ENCODE measurements around the gene FREY1. TPM values are rescaled to one million over a fixed set of nuclear protein-coding genes. Genes with fewer than 3 reads are reported as not detected.

FREY1 gene
- total RNA-seq, 1 donor from 2014 or later = 0.78 TPM

GRCh38 chr11:45942381-45942780 is 35.3 kb upstream of the FREY1 start:
- TF ChIP-seq CTCF (IDR thresholded peaks at IDR 0.05; ENCODE audit: partially characterized antibody, unreplicated experiment) = no peak
- Mint-ChIP-seq H3K9me3 (ENCODE audit: unreplicated experiment) (peaks cover 2% of the 10 kb centered on the region), H3K27me3 (ENCODE audit: unreplicated experiment) (peaks cover 4% of the 10 kb centered on the region), H3K27ac (ENCODE audit: unreplicated experiment) (no peak overlapping the region), H3K36me3 (ENCODE audit: unreplicated experiment) (peaks cover 4% of the 10 kb centered on the region), H3K4me3 (ENCODE audit: unreplicated experiment) (no peak overlapping the region), H3K4me1 (ENCODE audit: low read depth, unreplicated experiment) (peaks cover 4% of the 10 kb centered on the region)
- DNase-seq = no peak

- H3K9me3 Mint-ChIP-seq (ENCODE audit: unreplicated experiment) = peaks cover 2% of the 10 kb centered on the region
- H3K27me3 Mint-ChIP-seq (ENCODE audit: unreplicated experiment) = peaks cover 4% of the 10 kb centered on the region
- DNase-seq = no peak
- peaks cover 4% of the 10 kb centered on the region for H3K36me3 Mint-ChIP-seq (ENCODE audit: unreplicated experiment)
- no peak for TF ChIP-seq CTCF (IDR thresholded peaks at IDR 0.05; ENCODE audit: partially characterized antibody, unreplicated experiment)
- H3K4me3 Mint-ChIP-seq (ENCODE audit: unreplicated experiment) = no peak overlapping the region
- H3K27ac Mint-ChIP-seq (ENCODE audit: unreplicated experiment) = no peak overlapping the region
- peaks cover 4% of the 10 kb centered on the region for H3K4me1 Mint-ChIP-seq (ENCODE audit: low read depth, unreplicated experiment)
Observed at GRCh38 chr11:45941285-45941684, 34.2 kb upstream of the FREY1 start.

- Mint-ChIP-seq H3K36me3 (ENCODE audit: unreplicated experiment) (no peaks in the 10 kb centered on the region), H3K27me3 (ENCODE audit: unreplicated experiment) (no peaks in the 10 kb centered on the region), H3K9me3 (ENCODE audit: unreplicated experiment) (no peaks in the 10 kb centered on the region), H3K4me3 (ENCODE audit: unreplicated experiment) (no peak overlapping the region), H3K27ac (ENCODE audit: unreplicated experiment) (no peak overlapping the region), H3K4me1 (ENCODE audit: low read depth, unreplicated experiment) (peaks cover 4% of the 10 kb centered on the region)
- no peak for DNase-seq
- TF ChIP-seq CTCF (IDR thresholded peaks at IDR 0.05; ENCODE audit: partially characterized antibody, unreplicated experiment) = no peak
Observed at GRCh38 chr11:45939836-45940235, 32.8 kb upstream of the FREY1 start.

GRCh38 chr11:45937916-45938315 is 30.8 kb upstream of the FREY1 start:
- Mint-ChIP-seq H3K27ac (ENCODE audit: unreplicated experiment) (no peak overlapping the region), H3K9me3 (ENCODE audit: unreplicated experiment) (peaks cover 3% of the 10 kb centered on the region), H3K4me1 (ENCODE audit: low read depth, unreplicated experiment) (peaks cover 4% of the 10 kb centered on the region), H3K27me3 (ENCODE audit: unreplicated experiment) (peaks cover 3% of the 10 kb centered on the region), H3K36me3 (ENCODE audit: unreplicated experiment) (no peaks in the 10 kb centered on the region), H3K4me3 (ENCODE audit: unreplicated experiment) (no peak overlapping the region)
- no peak for DNase-seq
- TF ChIP-seq CTCF (IDR thresholded peaks at IDR 0.05; ENCODE audit: partially characterized antibody, unreplicated experiment) = no peak

- Mint-ChIP-seq H3K27me3 (ENCODE audit: unreplicated experiment) (peaks cover 3% of the 10 kb centered on the region), H3K9me3 (ENCODE audit: unreplicated experiment) (peaks cover 3% of the 10 kb centered on the region), H3K27ac (ENCODE audit: unreplicated experiment) (no peak overlapping the region), H3K36me3 (ENCODE audit: unreplicated experiment) (peaks cover 5% of the 10 kb centered on the region), H3K4me1 (ENCODE audit: low read depth, unreplicated experiment) (peaks cover 4% of the 10 kb centered on the region), H3K4me3 (ENCODE audit: unreplicated experiment) (no peak overlapping the region)
- no peak for TF ChIP-seq CTCF (IDR thresholded peaks at IDR 0.05; ENCODE audit: partially characterized antibody, unreplicated experiment)
- no peak for DNase-seq
Observed at GRCh38 chr11:45936511-45937054, 29.5 kb upstream of the FREY1 start.
